Stimulated activated CD8-positive, alpha-beta memory T cell treated with anti-CD3 and anti-CD28 coated beads, Interleukin-7, amount 100 ng/mL, for 24 hours (primary cell): ENCODE measurements around the gene NAXD.
"Not testable (repeated sequence)": the region's sequence is repeated elsewhere in the genome, so short reads cannot be mapped to it uniquely, and the experiment has no call there.

ENCODE experiments used
- DNase-seq: peaks from one replicate; pipeline ENCODE4 v3.0.0-alpha.2; 2020; ENCODE audit warnings: low read depth

NAXD gene

GRCh38 chr13:110664673-110665072 is 49.3 kb downstream of the NAXD start:
- DNase-seq: no peak

- DNase-seq: no peak
These were observed 50.3 kb downstream of the NAXD start for GRCh38 chr13:110665491-110666254.

DNA sequence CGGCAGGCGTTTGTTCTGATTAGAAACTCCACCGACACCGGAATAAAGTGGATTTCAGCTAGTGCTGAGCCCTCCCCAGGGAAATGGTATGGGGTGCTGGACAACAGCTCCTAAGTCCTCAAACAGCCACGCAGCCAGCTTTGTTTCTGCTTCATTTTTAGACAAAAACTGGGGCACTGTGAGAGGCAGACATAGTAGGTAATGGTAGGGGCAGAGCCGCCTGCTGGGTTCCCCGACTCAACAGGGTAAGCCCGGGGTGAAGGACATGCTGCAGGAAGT is 50.8 kb downstream of the NAXD start:
- no peak for DNase-seq

- no peak for DNase-seq
These were observed 53.7 kb downstream of the NAXD start for GRCh38 chr13:110669036-110669435.

DNA sequence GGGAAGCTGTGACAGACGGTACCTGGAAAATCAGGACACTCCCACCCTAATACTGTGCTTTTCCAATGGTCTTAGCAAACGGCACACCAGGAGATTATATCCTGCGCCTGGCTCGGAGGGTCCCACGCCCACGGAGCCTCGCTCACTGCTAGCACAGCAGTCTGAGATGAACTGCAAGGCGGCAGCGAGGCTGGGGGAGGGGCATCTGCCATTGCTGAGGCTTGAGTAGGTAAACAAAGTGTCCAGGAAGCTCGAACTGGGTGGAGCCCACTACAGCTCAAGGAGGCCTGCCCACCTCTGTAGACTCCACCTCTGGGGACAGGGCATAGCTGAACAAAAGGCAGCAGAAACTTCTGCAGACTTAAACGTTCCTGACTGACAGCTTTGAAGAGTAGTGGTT is 54.5 kb downstream of the NAXD start:
- not testable (repeated sequence) for DNase-seq

GRCh38 chr13:110676595-110677587 is 61.5 kb downstream of the NAXD start:
- peak; percentile 11 for DNase-seq

GRCh38 chr13:110677731-110678545 is 62.6 kb downstream of the NAXD start:
- DNase-seq: no peak

- no peak for DNase-seq
These were observed 65.5 kb downstream of the NAXD start for GRCh38 chr13:110680852-110681251.

DNA sequence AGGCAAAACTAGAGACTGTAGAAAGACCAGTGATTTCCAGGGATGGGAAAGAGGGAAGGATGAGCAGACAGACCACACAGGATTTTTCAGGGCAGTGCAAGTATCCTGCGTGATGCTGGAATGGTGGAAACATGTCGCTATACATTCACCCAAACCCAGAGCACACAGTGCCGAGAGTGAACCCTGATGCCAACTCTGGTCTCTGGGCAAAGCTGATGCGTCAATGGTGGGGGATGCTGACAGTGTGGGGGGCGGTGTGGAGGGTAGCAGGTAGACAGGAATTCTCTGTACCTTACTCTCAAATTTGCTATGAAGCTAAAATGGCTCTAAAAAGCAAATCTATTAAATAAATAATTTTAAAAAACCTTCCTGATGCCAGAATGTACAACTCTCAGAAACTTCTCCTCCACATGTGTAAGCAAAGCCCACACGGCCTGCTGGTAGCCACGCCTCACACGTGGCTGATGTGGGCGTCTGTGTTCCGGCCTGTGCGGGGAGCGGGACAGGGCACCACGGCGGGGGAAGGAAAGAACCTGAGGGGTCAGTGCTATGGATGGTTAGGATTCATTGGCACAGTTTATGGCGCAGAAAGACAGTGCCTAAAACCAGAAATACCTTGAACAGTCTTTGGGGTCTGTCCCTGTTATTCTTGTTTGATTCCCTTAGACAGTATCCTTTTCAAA is 66.7 kb downstream of the NAXD start:
- no peak for DNase-seq

GRCh38 chr13:110682746-110683145 is 67.4 kb downstream of the NAXD start:
- no peak for DNase-seq

- no peak for DNase-seq
These were observed 68.0 kb downstream of the NAXD start for GRCh38 chr13:110683203-110683883.

- no peak for DNase-seq
These were observed 68.6 kb downstream of the NAXD start for GRCh38 chr13:110683921-110684320.

DNA sequence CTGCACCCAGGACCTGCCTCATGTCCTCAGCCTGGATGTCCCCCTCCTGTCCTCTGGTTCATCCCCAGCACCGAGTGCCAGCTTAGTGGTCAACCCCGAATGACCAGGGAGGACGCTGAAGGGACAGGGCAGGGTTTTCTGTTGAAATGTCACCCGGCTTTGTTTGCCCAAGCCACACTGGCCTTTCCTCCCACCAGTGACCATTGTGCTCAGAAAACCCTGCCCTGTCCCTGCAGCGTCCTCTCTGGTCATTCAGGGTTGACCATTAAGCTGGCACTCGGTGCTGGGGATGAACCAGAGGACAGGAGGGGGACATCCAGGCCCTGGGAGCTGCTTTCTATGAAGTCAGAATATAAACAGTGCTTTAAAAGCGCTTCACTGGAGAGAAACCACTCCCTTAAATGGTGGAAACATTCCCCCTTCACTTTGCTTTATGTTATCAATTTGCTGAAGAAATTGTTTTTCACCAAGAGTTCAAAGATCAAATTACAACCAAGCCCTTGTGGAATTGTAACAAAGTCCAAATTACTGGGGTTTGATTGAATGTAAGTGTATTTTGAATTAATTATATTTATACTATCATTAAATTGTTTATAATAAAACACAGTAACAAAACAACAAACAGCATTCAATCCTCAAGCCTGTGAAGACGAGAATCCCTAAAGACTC is 69.2 kb downstream of the NAXD start:
- DNase-seq: no peak

GRCh38 chr13:110685305-110686020 is 70.1 kb downstream of the NAXD start:
- DNase-seq: no peak

DNA sequence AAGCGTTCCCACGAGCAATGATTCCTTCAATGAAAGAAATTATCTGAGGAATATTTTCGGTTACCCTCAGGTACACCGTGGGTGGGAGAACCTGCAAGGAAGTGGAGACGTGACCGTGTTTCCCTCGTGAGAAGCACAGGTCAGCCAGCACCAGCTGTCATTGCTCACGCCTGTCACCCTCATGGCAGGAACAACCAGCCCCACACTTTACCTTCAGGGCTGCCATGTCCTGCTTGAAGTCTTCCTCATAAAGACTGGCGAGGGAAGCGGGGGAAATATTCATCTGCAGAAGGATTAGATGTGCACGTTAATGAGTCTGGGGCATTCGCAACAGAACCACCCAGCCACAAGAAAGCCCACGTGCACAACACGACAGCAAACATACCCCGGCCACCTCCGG is 72.4 kb downstream of the NAXD start:
- no peak for DNase-seq

DNA sequence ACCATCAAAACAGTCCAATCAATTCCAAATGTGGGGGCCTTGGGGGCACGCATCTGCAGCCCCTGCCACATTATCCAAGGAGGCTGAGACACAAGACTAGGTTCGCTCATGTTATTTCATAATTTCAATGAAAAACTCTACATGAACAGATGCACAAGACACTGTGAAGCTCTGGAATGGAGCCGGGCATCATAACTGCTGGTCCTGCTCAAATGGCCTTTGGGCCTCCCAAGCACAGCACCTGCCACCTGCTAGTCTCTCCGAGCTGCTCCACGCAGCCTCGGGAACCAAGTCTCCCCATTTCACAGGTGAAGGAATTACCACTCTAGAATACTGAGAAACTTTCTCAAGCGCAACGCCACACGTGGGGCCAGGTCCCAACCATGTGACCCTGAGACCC is 73.7 kb downstream of the NAXD start:
- DNase-seq: no peak
